ENCODE data around the gene CIDEB. TPM values are rescaled to one million over a fixed set of nuclear protein-coding genes. Genes with fewer than 3 reads are reported as not detected.

CIDEB gene
- total and polyA plus RNA-seq, 10 of the 15 experiments (the other 5 are each of a cell fraction or from before 2014, with no cell fraction given): 0.34 to 6.3 (median 3.2) TPM

GRCh38 chr14:24313913-24314312 is 6.1 kb upstream of the CIDEB start:
- H3K27me3 ChIP-seq (replicated peaks in 1 of 2; ENCODE audit: control insufficient read depth in 2 of 2, insufficient read depth in 2 of 2, low read length in 1 of 2): no peaks in the 10 kb centered on the region
- ChIA-PET CTCF (interaction anchor here (1.3 to 7.9 kb wide), 3 partner anchors 17 to 117 kb away, joined by 3 to 58 read pairs (median 6); partner anchors contain the start of gene KHNYN), POLR2A (interaction anchor here (0.7 to 1.3 kb wide), 3 partner anchors 9 to 18 kb away, joined by 3 to 4 read pairs (median 4); partner anchors contain the start of genes DHRS1 and NOP9), RAD21 (ENCODE audit: unreplicated experiment) (no interaction called here), SMC1A (ENCODE audit: uncharacterized antibody, unreplicated experiment) (interaction anchor here (0.7 to 2.4 kb wide), 2 partner anchors 53 to 117 kb away, joined by 3 to 5 read pairs; no protein-coding TSS in a partner anchor)
- H3K9ac ChIP-seq (ENCODE audit: control insufficient read depth, insufficient read depth, low read length): no peak overlapping the region
- 0 out of 2 replicates have a peak overlapping the region, but pooled peaks have one; percentile 8 for H3K4me2 ChIP-seq (ENCODE audit: control insufficient read depth, insufficient read depth)
- peaks cover 29% of the 10 kb centered on the region for H3K4me1 ChIP-seq (ENCODE audit: control insufficient read depth, insufficient read depth, low read length)
- WGBS (ENCODE audit: insufficient coverage, insufficient replicate concordance, low lambda C conversion rate, missing lambda C conversion rate): 89% methylated on average over 2 of the region's 2 CpGs
- H3K9me3 ChIP-seq (replicated peaks; ENCODE audit: control insufficient read depth, insufficient read depth, low read length): no peaks in the 10 kb centered on the region
- in situ Hi-C loops (cut with MboI): no loop called here
- TF ChIP-seq MXI1 (IDR thresholded peaks at IDR 0.05; ENCODE audit: low read depth, low read length): no peak
- TF ChIP-seq CBX5 (IDR thresholded peaks at IDR 0.05; ENCODE audit: low read depth): no peak
- TF ChIP-seq PAX5 (IDR thresholded peaks at IDR 0.05; ENCODE audit: borderline replicate concordance, low read depth, low read length): no peak
- TF ChIP-seq EED (IDR thresholded peaks at IDR 0.05; ENCODE audit: low read depth): no peak
- TF ChIP-seq CHD1 (IDR thresholded peaks at IDR 0.05; ENCODE audit: low read depth, low read length): no peak
- no peak for TF ChIP-seq E4F1 (IDR thresholded peaks at IDR 0.05; ENCODE audit: borderline replicate concordance, partially characterized antibody)
- no peak for TF ChIP-seq ZNF384 (IDR thresholded peaks at IDR 0.05; ENCODE audit: borderline replicate concordance, low read depth, low read length)
- TF ChIP-seq RUNX3 (IDR thresholded peaks at IDR 0.05; ENCODE audit: low read length): no peak
- TF ChIP-seq BRCA1 (IDR thresholded peaks at IDR 0.05; ENCODE audit: low read depth, low read length): no peak
- H4K20me1 ChIP-seq (ENCODE audit: control insufficient read depth, insufficient read depth): no peaks in the 10 kb centered on the region; the same call in 1 of the 2 replicates
- DNase-seq (ENCODE audit: low read depth, low spot score): no peak
- intact Hi-C loops (cut with micrococcal nuclease; ENCODE audit: unreplicated experiment): no loop called here
- no peak overlapping the region for H2AFZ ChIP-seq (ENCODE audit: control insufficient read depth, low read depth, low read length)
- no peak overlapping the region for H3K27ac ChIP-seq (ENCODE audit: control insufficient read depth, insufficient read depth)
- FAIRE-seq: no peak
- BruUV-seq (replicated peaks): no TSS peak
- no peaks in the 10 kb centered on the region for H3K79me2 ChIP-seq (ENCODE audit: control insufficient read depth, insufficient read depth, low read length)
- ATAC-seq: no peak
- no peak overlapping the region for H3K4me3 ChIP-seq
- H3K36me3 ChIP-seq (ENCODE audit: control insufficient read depth in 2 of 2, insufficient read depth in 2 of 2, low read length in 1 of 2): no peaks in the 10 kb centered on the region; a peak in 1 of 4 replicates
